Measurements from ENCODE around the gene STK32B. TPM values are rescaled to one million over a fixed set of nuclear protein-coding genes. Genes with fewer than 3 reads are reported as not detected.

Gene STK32B
- total and polyA plus RNA-seq, 10 donors, result 0.03 to 0.87 (median 0.36) TPM

GRCh38 chr4:5379895-5380294 is 328.6 kb downstream of the STK32B start:
- intact Hi-C loops (cut with DNase I; ENCODE audit: low total_unique reads), result no loop called here
- Histone ChIP-seq H3K4me1 (no peaks in the 10 kb centered on the region), H3K36me3 (no peaks in the 10 kb centered on the region), H3K27me3 (replicated peaks in 1 of 7) (no peaks in the 10 kb centered on the region), H3K9me3 (peaks cover 0 to 15% (median 3%) of the 10 kb centered on the region in 8 donors), H3K4me3 (no peak overlapping the region), H3K27ac (no peak overlapping the region)
- TF ChIP-seq POLR2A (IDR thresholded peaks at IDR 0.05), result no peak
- TF ChIP-seq CTCF (IDR thresholded peaks at IDR 0.05 in 8 of 11, conservative IDR thresholded peaks at IDR 0.05 in 3 of 11), result no peak
- TF ChIP-seq POLR2AphosphoS5 (IDR thresholded peaks at IDR 0.05), result no peak
- DNase-seq, result peak; percentile 29
- 74 to 93% (median 86%) methylated on average over 6 of the region's 6 CpGs for WGBS, 5 donors

GRCh38 chr4:5381961-5382441 is 330.7 kb downstream of the STK32B start:
- H3K27ac ChIP-seq, result no peak overlapping the region
- H3K4me3 ChIP-seq, result no peak overlapping the region
- DNase-seq, result no peak
- no peaks in the 10 kb centered on the region for H3K27me3 ChIP-seq (replicated peaks in 1 of 7)
- peaks cover 0 to 11% (median 3%) of the 10 kb centered on the region in 8 donors for H3K9me3 ChIP-seq
- 73 to 88% (median 87%) methylated on average over 8 of the region's 8 CpGs for WGBS, 5 donors
- intact Hi-C loops (cut with DNase I; ENCODE audit: low total_unique reads), result no loop called here
- H3K4me1 ChIP-seq, result no peaks in the 10 kb centered on the region
- no peaks in the 10 kb centered on the region for H3K36me3 ChIP-seq
- TF ChIP-seq POLR2AphosphoS5 (IDR thresholded peaks at IDR 0.05) (no peak), POLR2A (IDR thresholded peaks at IDR 0.05) (no peak), CTCF (IDR thresholded peaks at IDR 0.05 in 8 of 11, conservative IDR thresholded peaks at IDR 0.05 in 3 of 11) (no peak)

GRCh38 chr4:5383191-5383980 is 332.1 kb downstream of the STK32B start:
- intact Hi-C loops (cut with DNase I; ENCODE audit: low total_unique reads), result no loop called here
- Histone ChIP-seq H3K4me3 (no peak overlapping the region), H3K27me3 (replicated peaks in 1 of 7) (no peaks in the 10 kb centered on the region), H3K9me3 (no peaks in the 10 kb centered on the region), H3K27ac (no peak overlapping the region), H3K36me3 (no peaks in the 10 kb centered on the region), H3K4me1 (no peaks in the 10 kb centered on the region)
- 74 to 85% (median 84%) methylated on average over 11 of the region's 11 CpGs for whole genome bisulfite sequencing, 5 donors
- DNase-seq, result no peak
- TF ChIP-seq POLR2AphosphoS5 (IDR thresholded peaks at IDR 0.05), result no peak
- TF ChIP-seq POLR2A (IDR thresholded peaks at IDR 0.05), result no peak
- no peak for TF ChIP-seq CTCF (IDR thresholded peaks at IDR 0.05 in 8 of 11, conservative IDR thresholded peaks at IDR 0.05 in 3 of 11)

GRCh38 chr4:5385741-5386311 is 334.5 kb downstream of the STK32B start:
- Histone ChIP-seq H3K27ac (no peak overlapping the region), H3K4me1 (no peaks in the 10 kb centered on the region), H3K4me3 (no peak overlapping the region), H3K36me3 (no peaks in the 10 kb centered on the region), H3K27me3 (replicated peaks in 1 of 7) (no peaks in the 10 kb centered on the region), H3K9me3 (no peaks in the 10 kb centered on the region)
- intact Hi-C loops (cut with DNase I; ENCODE audit: low total_unique reads), result no loop called here
- TF ChIP-seq POLR2AphosphoS5 (IDR thresholded peaks at IDR 0.05) (no peak), POLR2A (IDR thresholded peaks at IDR 0.05) (no peak), CTCF (IDR thresholded peaks at IDR 0.05 in 8 of 11, conservative IDR thresholded peaks at IDR 0.05 in 3 of 11) (no peak)
- DNase-seq, result peak; percentile 39
- 50 to 71% (median 65%) methylated on average over 4 of the region's 4 CpGs for WGBS, 5 donors

Data from spleen (tissue), 11 donors.